ENCODE data around the gene SEBOX.

SEBOX gene

GRCh38 chr17:28317966-28318758 lies 46.8 kb downstream of the SEBOX start:
- no peak for DNase-seq

- no peak for DNase-seq
Measured at GRCh38 chr17:28317099-28317965, 47.7 kb downstream of the SEBOX start.

DNA sequence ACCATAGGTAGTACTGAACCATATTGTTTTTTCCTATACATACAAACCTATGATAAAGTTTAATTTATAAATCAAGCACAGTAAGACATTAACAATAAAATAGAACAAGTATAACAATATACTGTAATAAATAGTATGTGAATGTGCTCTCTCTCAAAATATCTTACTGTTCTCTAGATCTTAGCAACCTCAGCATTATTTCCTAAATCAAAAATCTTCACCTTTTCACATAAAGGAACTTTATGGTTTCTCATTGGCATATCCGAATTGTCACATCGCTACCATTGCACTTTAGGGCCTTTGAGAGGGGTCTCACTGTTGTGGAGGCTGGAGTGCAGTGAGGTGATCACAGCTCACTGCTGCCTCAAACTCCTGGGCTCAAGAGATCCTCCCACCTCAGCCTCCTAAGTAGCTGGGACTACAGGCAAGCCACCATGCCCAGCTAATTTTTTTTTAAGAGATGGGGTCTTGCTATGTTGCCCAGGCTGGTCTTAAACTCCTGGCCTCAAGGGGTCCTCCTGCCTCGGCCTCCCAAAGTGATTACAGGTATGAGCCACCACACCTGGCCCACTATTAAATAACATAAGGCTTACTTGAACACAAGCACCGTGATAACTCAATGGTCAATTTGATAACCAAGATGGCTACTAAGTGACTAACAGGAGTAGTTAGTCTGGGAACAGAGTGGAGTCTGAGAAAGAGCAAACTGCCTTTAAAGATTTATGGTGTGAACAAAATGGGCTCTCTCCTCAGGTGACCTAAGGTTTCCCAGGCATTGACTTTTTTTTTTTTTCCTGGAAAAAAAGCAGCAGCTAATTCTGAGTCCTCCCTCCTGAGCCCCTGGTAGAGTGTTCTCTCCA lies 48.9 kb downstream of the SEBOX start:
- no peak for DNase-seq

GRCh38 chr17:28313841-28314240 lies 51.2 kb downstream of the SEBOX start:
- no peak for DNase-seq
